Endothelial cell of umbilical vein (primary cell): Measurements from ENCODE around the gene IFI6.

ENCODE experiments used
- CTCF ChIP-seq, 2 donors: IDR thresholded peaks; 1 replicate in 1 of 2; 2 replicates in 1 of 2; pipeline ENCODE4 v1.5.1; 2011; ENCODE audit warnings: low read length in 2 of 2, mild to moderate bottlenecking in 2 of 2, moderate library complexity in 2 of 2, control low read depth in 1 of 2, inconsistent platforms in 1 of 2, low read depth in 1 of 2; ENCODE audit not compliant: insufficient read depth in 1 of 2; ENCODE audit errors: extremely low read depth in 1 of 2
- MAX ChIP-seq: IDR thresholded peaks from 2 replicates; pipeline ENCODE4 v1.6.1; 2011; ENCODE audit not compliant: insufficient read depth, insufficient read length
- POLR2A ChIP-seq: IDR thresholded peaks from 2 replicates; pipeline ENCODE4 v1.6.1; 2012; ENCODE audit warnings: low read depth, mild to moderate bottlenecking, control low read depth, low read length

DNA sequence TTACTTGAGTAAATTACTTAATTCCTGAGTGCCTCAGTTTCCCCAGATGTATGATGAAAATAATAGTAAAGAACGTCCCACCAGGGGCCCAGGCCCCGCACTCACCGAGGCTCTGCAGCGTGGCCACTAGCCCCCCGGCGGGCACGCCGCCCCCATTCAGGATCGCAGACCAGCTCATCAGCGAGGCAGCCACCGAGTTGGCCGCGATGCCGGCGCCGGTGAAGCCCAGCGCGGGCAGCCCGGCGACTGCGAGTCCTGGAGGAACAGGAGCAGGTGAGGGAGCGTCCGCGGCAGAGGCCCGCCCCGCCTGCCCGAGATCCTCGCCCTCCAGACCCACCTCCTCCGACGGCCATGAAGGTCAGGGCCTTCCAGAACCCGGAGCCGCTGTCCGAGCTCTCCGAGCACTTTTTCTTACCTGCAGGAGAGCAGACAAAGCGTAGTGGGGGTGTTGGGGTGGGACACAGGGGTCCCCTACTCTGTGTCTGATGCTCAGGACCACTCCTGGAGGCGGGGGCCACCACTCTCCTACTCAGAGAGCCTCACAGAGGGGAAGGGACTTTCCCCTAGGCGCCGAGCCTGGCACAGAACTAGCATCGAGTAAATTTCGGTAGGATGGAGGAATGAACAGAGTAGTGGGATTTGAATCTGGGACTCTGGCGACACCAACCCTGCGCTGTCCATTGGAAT lies 3.7 kb downstream of the IFI6 start:
- TF ChIP-seq CTCF (IDR thresholded peaks at IDR 0.05; ENCODE audit: extremely low read depth in 1 of 2, insufficient read depth in 1 of 2, low read depth in 1 of 2, low read length in 2 of 2) (no peak), MAX (no peak), POLR2A (no peak)
